ENCODE results near the gene IP6K1. TPM values are rescaled to one million over a fixed set of nuclear protein-coding genes. Genes with fewer than 3 reads are reported as not detected.

IP6K1 gene
- total and polyA plus RNA-seq, 10 of the 15 experiments (the other 5 are each of a cell fraction or from before 2014, with no cell fraction given), result 1.3 to 30.6 (median 18.2) TPM

DNA sequence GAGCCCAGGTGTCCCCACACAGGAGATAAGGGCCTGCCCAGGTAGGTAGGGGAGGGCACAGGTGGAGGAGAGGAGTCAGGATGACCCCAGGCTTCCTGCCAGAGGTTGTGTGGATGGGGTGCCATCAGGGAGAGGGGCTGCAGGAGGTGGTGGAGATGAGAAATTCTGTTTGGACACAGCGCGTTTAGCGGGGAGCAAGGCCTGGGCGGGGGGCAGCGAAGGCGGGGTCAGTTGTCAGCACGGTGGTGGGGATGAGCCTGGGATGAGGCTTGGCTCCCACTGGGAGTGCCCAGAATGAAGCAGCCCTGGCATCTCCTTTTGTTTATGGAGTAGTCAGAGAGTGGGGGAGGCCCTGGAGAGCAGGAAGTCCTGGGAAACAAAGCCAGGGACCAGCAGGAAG, 82.4 kb downstream of the IP6K1 start:
- intact Hi-C loops (cut with micrococcal nuclease; ENCODE audit: unreplicated experiment), result loop anchor here (1.0 kb wide), 2 partner anchors 135 to 202 kb away; no protein-coding TSS in a partner anchor
- TF ChIP-seq RUNX3 (IDR thresholded peaks at IDR 0.05; ENCODE audit: low read length), result no peak
- BruUV-seq (replicated peaks), result no TSS peak
- no peaks in the 10 kb centered on the region for H3K79me2 ChIP-seq (ENCODE audit: control insufficient read depth, insufficient read depth, low read length)
- H3K9me3 ChIP-seq (replicated peaks; ENCODE audit: control insufficient read depth, insufficient read depth, low read length), result no peaks in the 10 kb centered on the region
- H4K20me1 ChIP-seq (ENCODE audit: control insufficient read depth, insufficient read depth), result no peaks in the 10 kb centered on the region
- no peak overlapping the region for H3K4me3 ChIP-seq
- H3K9ac ChIP-seq (ENCODE audit: control insufficient read depth, insufficient read depth, low read length), result no peak overlapping the region
- H2AFZ ChIP-seq (ENCODE audit: control insufficient read depth, low read depth, low read length), result no peak overlapping the region
- WGBS (ENCODE audit: insufficient coverage, insufficient replicate concordance, low lambda C conversion rate, missing lambda C conversion rate), result 100% methylated on average over 7 of the region's 7 CpGs
- CTCF ChIA-PET, result interaction anchor here (0.6 to 4.6 kb wide), 7 partner anchors 65 to 164 kb away, joined by 3 to 19 read pairs (median 3); no protein-coding TSS in a partner anchor
- in situ Hi-C loops (cut with MboI), result no loop called here
- no peaks in the 10 kb centered on the region for H3K27me3 ChIP-seq (replicated peaks in 1 of 2; ENCODE audit: control insufficient read depth in 2 of 2, insufficient read depth in 2 of 2, low read length in 1 of 2)
- H3K36me3 ChIP-seq (ENCODE audit: control insufficient read depth in 2 of 2, insufficient read depth in 2 of 2, low read length in 1 of 2), result peaks cover 0 to 5% of the 10 kb centered on the region in 2 experiments; a peak in 3 of 4 replicates
- H3K27ac ChIP-seq (ENCODE audit: control insufficient read depth, insufficient read depth), result no peak overlapping the region
- no peaks in the 10 kb centered on the region for H3K4me1 ChIP-seq (ENCODE audit: control insufficient read depth, insufficient read depth, low read length)
- FAIRE-seq, result no peak
- POLR2A ChIA-PET, result no interaction called here
- RAD21 ChIA-PET (ENCODE audit: unreplicated experiment), result interaction anchor here (1.0 kb wide), 1 partner anchor 135 kb away, joined by 3 read pairs; no protein-coding TSS in a partner anchor
- ATAC-seq, result no peak
- no peak for DNase-seq (ENCODE audit: low read depth, low spot score)
- SMC1A ChIA-PET (ENCODE audit: uncharacterized antibody, unreplicated experiment), result no interaction called here
- no peak overlapping the region for H3K4me2 ChIP-seq (ENCODE audit: control insufficient read depth, insufficient read depth)

DNA sequence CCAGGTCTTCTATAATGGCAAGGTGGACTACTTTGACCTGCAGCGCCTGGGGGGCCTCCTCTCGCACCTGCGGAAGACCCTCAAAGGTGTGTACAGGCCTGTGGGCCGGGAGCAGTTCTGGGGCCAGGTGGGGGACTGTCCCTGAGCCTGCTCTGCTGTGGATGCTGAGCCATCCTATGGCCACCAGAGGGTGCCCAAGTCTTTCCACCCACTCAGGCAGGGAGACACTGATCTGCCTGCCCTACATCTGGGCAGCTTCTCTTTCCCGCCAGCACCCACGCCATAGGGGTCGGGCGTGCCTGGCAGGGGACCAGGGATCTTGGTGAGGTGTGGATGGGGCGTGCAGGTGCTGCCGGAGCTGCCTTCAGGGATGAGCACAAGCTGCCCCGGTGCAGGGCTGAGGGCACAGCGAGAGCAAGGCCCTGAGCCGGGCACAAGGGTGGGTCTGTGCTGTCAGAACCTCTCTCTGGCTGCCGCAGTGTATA, 82.9 kb downstream of the IP6K1 start:
- no peak overlapping the region for H2AFZ ChIP-seq (ENCODE audit: control insufficient read depth, low read depth, low read length)
- no peaks in the 10 kb centered on the region for H4K20me1 ChIP-seq (ENCODE audit: control insufficient read depth, insufficient read depth)
- no peaks in the 10 kb centered on the region for H3K79me2 ChIP-seq (ENCODE audit: control insufficient read depth, insufficient read depth, low read length)
- ChIA-PET CTCF (interaction anchor here (0.6 to 4.6 kb wide), 8 partner anchors 9 to 277 kb away, joined by 3 to 19 read pairs (median 3); no protein-coding TSS in a partner anchor), RAD21 (ENCODE audit: unreplicated experiment) (interaction anchor here (1.0 kb wide), 1 partner anchor 136 kb away, joined by 3 read pairs; no protein-coding TSS in a partner anchor), SMC1A (ENCODE audit: uncharacterized antibody, unreplicated experiment) (interaction anchor here (0.6 kb wide), 1 partner anchor 136 kb away, joined by 5 read pairs; no protein-coding TSS in a partner anchor), POLR2A (no interaction called here)
- in situ Hi-C loops (cut with MboI), result no loop called here
- BruUV-seq (replicated peaks), result no TSS peak
- no peak overlapping the region for H3K27ac ChIP-seq (ENCODE audit: control insufficient read depth, insufficient read depth)
- peaks cover 0 to 5% of the 10 kb centered on the region in 2 experiments; a peak in 3 of 4 replicates for H3K36me3 ChIP-seq (ENCODE audit: control insufficient read depth in 2 of 2, insufficient read depth in 2 of 2, low read length in 1 of 2)
- WGBS (ENCODE audit: insufficient coverage, insufficient replicate concordance, low lambda C conversion rate, missing lambda C conversion rate), result 34% methylated on average over 14 of the region's 14 CpGs
- DNase-seq (ENCODE audit: low read depth, low spot score), result no peak
- FAIRE-seq, result peak; percentile 41
- H3K9ac ChIP-seq (ENCODE audit: control insufficient read depth, insufficient read depth, low read length), result no peak overlapping the region
- no peaks in the 10 kb centered on the region for H3K4me1 ChIP-seq (ENCODE audit: control insufficient read depth, insufficient read depth, low read length)
- intact Hi-C loops (cut with micrococcal nuclease; ENCODE audit: unreplicated experiment), result loop anchor here (1.0 kb wide), 2 partner anchors 136 to 203 kb away; no protein-coding TSS in a partner anchor
- peak; percentile 99 for ATAC-seq
- H3K4me2 ChIP-seq (ENCODE audit: control insufficient read depth, insufficient read depth), result no peak overlapping the region
- H3K27me3 ChIP-seq (replicated peaks in 1 of 2; ENCODE audit: control insufficient read depth in 2 of 2, insufficient read depth in 2 of 2, low read length in 1 of 2), result no peaks in the 10 kb centered on the region
- H3K4me3 ChIP-seq, result no peak overlapping the region
- H3K9me3 ChIP-seq (replicated peaks; ENCODE audit: control insufficient read depth, insufficient read depth, low read length), result no peaks in the 10 kb centered on the region
- TF ChIP-seq MEF2B (IDR thresholded peaks at IDR 0.05; ENCODE audit: partially characterized antibody, poor library complexity, severe bottlenecking) (no peak), ZNF687 (IDR thresholded peaks at IDR 0.05) (no peak), RELB (IDR thresholded peaks at IDR 0.05; ENCODE audit: low read depth) (no peak), POU2F2 (IDR thresholded peaks at IDR 0.05; ENCODE audit: borderline replicate concordance, low read depth, low read length) (no peak), POLR2AphosphoS5 (IDR thresholded peaks at IDR 0.05; ENCODE audit: low read length) (no peak), E2F4 (IDR thresholded peaks at IDR 0.05; ENCODE audit: low read depth, low read length) (0 out of 2 replicates have a peak, but pooled peaks have one; percentile 17), RUNX3 (IDR thresholded peaks at IDR 0.05; ENCODE audit: low read length) (no peak), SIX5 (IDR thresholded peaks at IDR 0.05; ENCODE audit: low read depth, low read length, severe bottlenecking) (no peak), CHD1 (IDR thresholded peaks at IDR 0.05; ENCODE audit: low read depth, low read length) (no peak)
